Mesothelial cell of epicardium (in vitro differentiated cells): ENCODE data around the gene NKG7. TPM values are rescaled to one million over a fixed set of nuclear protein-coding genes. Genes with fewer than 3 reads are reported as not detected.
"Not testable (repeated sequence)": the region's sequence is repeated elsewhere in the genome, so short reads cannot be mapped to it uniquely, and the experiment has no call there.

Experiments
- DNase-seq, 2 experiments: peaks; one replicate each; pipeline ENCODE4 v3.0.0; 2021; ENCODE audit warnings: low spot score in 2 of 2; ENCODE audit not compliant: unreplicated experiment in 2 of 2
- H3K27ac Mint-ChIP-seq: 2 replicates; pipeline ENCODE4 v1.8.0; 2021; ENCODE audit warnings: mixed read lengths
- H3K27me3 Mint-ChIP-seq: 2 replicates; pipeline ENCODE4 v1.8.0; 2021; ENCODE audit warnings: low read depth, mixed read lengths
- H3K36me3 Mint-ChIP-seq: 2 replicates; pipeline ENCODE4 v1.8.0; 2021; ENCODE audit warnings: mixed read lengths
- H3K4me1 Mint-ChIP-seq: 2 replicates; pipeline ENCODE4 v1.8.0; 2021; ENCODE audit warnings: mixed read lengths
- H3K4me3 Mint-ChIP-seq: 2 replicates; pipeline ENCODE4 v1.8.0; 2021; ENCODE audit warnings: mild to moderate bottlenecking, moderate library complexity, mixed read lengths
- H3K9me3 Mint-ChIP-seq: 2 replicates; pipeline ENCODE4 v1.8.0; 2021; ENCODE audit warnings: mixed read lengths
- CTCF ChIP-seq: fragments of 200-600 bp; sonication (generic); IDR thresholded peaks from one replicate; pipeline ENCODE4 v1.5.0; 2021; ENCODE audit warnings: antibody characterized with exemption; ENCODE audit not compliant: unreplicated experiment
- total RNA-seq: library from RNA; stranded (reverse); gene quantifications from 3 replicates; pipeline ENCODE4 v1.2.1, GENCODE V29; 2021

The NKG7 gene
- total RNA-seq, 1 donor from 2014 or later = not detected

GRCh38 chr19:51402117-51402516 is 29.7 kb upstream of the NKG7 start:
- Mint-ChIP-seq H3K9me3 (peaks cover 48% of the 10 kb centered on the region), H3K27me3 (no peaks in the 10 kb centered on the region), H3K27ac (no peak overlapping the region), H3K4me1 (peaks cover 3% of the 10 kb centered on the region), H3K4me3 (no peak overlapping the region), H3K36me3 (peaks cover 13% of the 10 kb centered on the region)
- no peak for TF ChIP-seq CTCF
- DNase-seq = no peak

- Mint-ChIP-seq H3K9me3 (peaks cover 45% of the 10 kb centered on the region), H3K36me3 (peaks cover 13% of the 10 kb centered on the region)
- H3K4me3 Mint-ChIP-seq, H3K4me1 Mint-ChIP-seq, DNase-seq, H3K27me3 Mint-ChIP-seq, H3K27ac Mint-ChIP-seq: not testable (repeated sequence)
Observed at GRCh38 chr19:51399936-51400335, 27.5 kb upstream of the NKG7 start.

- no peaks in the 10 kb centered on the region for H3K27me3 Mint-ChIP-seq
- no peak overlapping the region for H3K4me3 Mint-ChIP-seq
- peaks cover 45% of the 10 kb centered on the region for H3K9me3 Mint-ChIP-seq
- peaks cover 13% of the 10 kb centered on the region for H3K36me3 Mint-ChIP-seq
- DNase-seq = no peak
- no peak overlapping the region for H3K27ac Mint-ChIP-seq
- TF ChIP-seq CTCF = no peak
- H3K4me1 Mint-ChIP-seq = peaks cover 10% of the 10 kb centered on the region
Observed at GRCh38 chr19:51399231-51399630, 26.8 kb upstream of the NKG7 start.

GRCh38 chr19:51398096-51398704 is 25.7 kb upstream of the NKG7 start:
- no peak for DNase-seq

GRCh38 chr19:51397453-51397852 is 25.0 kb upstream of the NKG7 start:
- not testable (repeated sequence) for DNase-seq, H3K27me3 Mint-ChIP-seq, H3K27ac Mint-ChIP-seq, H3K4me3 Mint-ChIP-seq, H3K36me3 Mint-ChIP-seq
- H3K9me3 Mint-ChIP-seq = peaks cover 34% of the 10 kb centered on the region
- peaks cover 14% of the 10 kb centered on the region for H3K4me1 Mint-ChIP-seq

More at GRCh38 chr19:51398096-51398704, 25.7 kb upstream of the NKG7 start:
- Mint-ChIP-seq H3K9me3 (peaks cover 39% of the 10 kb centered on the region), H3K4me3 (no peak overlapping the region), H3K27ac (no peak overlapping the region), H3K4me1 (peaks cover 14% of the 10 kb centered on the region), H3K27me3 (no peaks in the 10 kb centered on the region), H3K36me3 (peaks cover 8% of the 10 kb centered on the region)
- TF ChIP-seq CTCF = no peak

- H3K4me3 Mint-ChIP-seq = no peak overlapping the region
- peaks cover 24% of the 10 kb centered on the region for H3K9me3 Mint-ChIP-seq
- no peak for TF ChIP-seq CTCF
- H3K36me3 Mint-ChIP-seq = no peaks in the 10 kb centered on the region
- H3K27me3 Mint-ChIP-seq = no peaks in the 10 kb centered on the region
- H3K4me1 Mint-ChIP-seq = peaks cover 15% of the 10 kb centered on the region
- DNase-seq = no peak
- H3K27ac Mint-ChIP-seq = no peak overlapping the region
Observed at GRCh38 chr19:51396175-51396574, 23.7 kb upstream of the NKG7 start.
